ENCODE measurements around the gene TWF2. TPM values are rescaled to one million over a fixed set of nuclear protein-coding genes. Genes with fewer than 3 reads are reported as not detected.

TWF2 gene
- total and polyA plus RNA-seq, 2 donors from 2014 or later: 44.0 to 59.9 TPM

GRCh38 chr3:52205727-52206372 lies 33.1 kb downstream of the TWF2 start:
- H3K9ac ChIP-seq (ENCODE audit: low read length in 3 of 3): no peak overlapping the region
- H3K9me3 ChIP-seq (ENCODE audit: control insufficient read depth in 2 of 3, insufficient read depth in 1 of 3, low read length in 3 of 3): no peaks in the 10 kb centered on the region
- no peak for FAIRE-seq
- H3K4me1 ChIP-seq (ENCODE audit: control insufficient read depth in 2 of 3, insufficient read depth in 2 of 3, low read depth in 1 of 3, low read length in 3 of 3): no peaks in the 10 kb centered on the region
- no peak for DNase-seq
- no peak for TF ChIP-seq CTCF (IDR thresholded peaks at IDR 0.05; ENCODE audit: borderline replicate concordance, extremely low read depth, insufficient read depth)
- no peak overlapping the region for H3K4me3 ChIP-seq (ENCODE audit: low read length in 3 of 3)
- H3K27me3 ChIP-seq (ENCODE audit: control insufficient read depth, insufficient read depth, low read length): no peaks in the 10 kb centered on the region
- no peak overlapping the region for H3K27ac ChIP-seq (ENCODE audit: low read depth in 2 of 2, low read length in 2 of 2)
- intact Hi-C loops (cut with DNase I): no loop called here
- peaks cover 21 to 77% (median 66%) of the 10 kb centered on the region in 3 donors for H3K36me3 ChIP-seq (ENCODE audit: control insufficient read depth in 2 of 3, insufficient read depth in 3 of 3, low read length in 3 of 3)

- no peak overlapping the region for H3K9ac ChIP-seq (ENCODE audit: low read length in 3 of 3)
- no peak for DNase-seq
- no peak for TF ChIP-seq CTCF (IDR thresholded peaks at IDR 0.05; ENCODE audit: borderline replicate concordance, extremely low read depth, insufficient read depth)
- no peaks in the 10 kb centered on the region for H3K27me3 ChIP-seq (ENCODE audit: control insufficient read depth, insufficient read depth, low read length)
- H3K36me3 ChIP-seq (ENCODE audit: control insufficient read depth in 2 of 3, insufficient read depth in 3 of 3, low read length in 3 of 3): peaks cover 18 to 63% (median 55%) of the 10 kb centered on the region in 3 donors
- intact Hi-C loops (cut with DNase I): no loop called here
- H3K9me3 ChIP-seq (ENCODE audit: control insufficient read depth in 2 of 3, insufficient read depth in 1 of 3, low read length in 3 of 3): no peaks in the 10 kb centered on the region
- no peak for FAIRE-seq
- H3K27ac ChIP-seq (ENCODE audit: low read depth in 2 of 2, low read length in 2 of 2): no peak overlapping the region
- H3K4me1 ChIP-seq (ENCODE audit: control insufficient read depth in 2 of 3, insufficient read depth in 2 of 3, low read depth in 1 of 3, low read length in 3 of 3): no peaks in the 10 kb centered on the region
- no peak overlapping the region for H3K4me3 ChIP-seq (ENCODE audit: low read length in 3 of 3)
Measured at GRCh38 chr3:52204337-52205073, 34.5 kb downstream of the TWF2 start.

- FAIRE-seq (no peak), DNase-seq (no peak)
- Histone ChIP-seq H3K36me3 (ENCODE audit: control insufficient read depth in 2 of 3, insufficient read depth in 3 of 3, low read length in 3 of 3) (peaks cover 18 to 61% (median 55%) of the 10 kb centered on the region in 3 donors), H3K4me3 (ENCODE audit: low read length in 3 of 3) (no peak overlapping the region), H3K9me3 (ENCODE audit: control insufficient read depth in 2 of 3, insufficient read depth in 1 of 3, low read length in 3 of 3) (no peaks in the 10 kb centered on the region), H3K27me3 (ENCODE audit: control insufficient read depth, insufficient read depth, low read length) (no peaks in the 10 kb centered on the region), H3K27ac (ENCODE audit: low read depth in 2 of 2, low read length in 2 of 2) (no peak overlapping the region), H3K4me1 (ENCODE audit: control insufficient read depth in 2 of 3, insufficient read depth in 2 of 3, low read depth in 1 of 3, low read length in 3 of 3) (peaks cover 0 to 8% (median 2%) of the 10 kb centered on the region in 3 donors), H3K9ac (ENCODE audit: low read length in 3 of 3) (no peak overlapping the region)
- intact Hi-C loops (cut with DNase I): no loop called here
- TF ChIP-seq CTCF (IDR thresholded peaks at IDR 0.05; ENCODE audit: borderline replicate concordance, extremely low read depth, insufficient read depth): no peak
Measured at GRCh38 chr3:52203701-52204100, 35.3 kb downstream of the TWF2 start.
